HG03520 (cell line): Measurements from ENCODE around the gene OVOL1.
"Not testable (repeated sequence)": the region's sequence is repeated elsewhere in the genome, so short reads cannot be mapped to it uniquely, and the experiment has no call there.

Source experiments
- ATAC-seq: cut with Tn5 transposase; IDR thresholded peaks from one replicate; pipeline ENCODE4 v1.9.1; 2021; ENCODE audit warnings: mild to moderate bottlenecking, moderate library complexity; ENCODE audit not compliant: unreplicated experiment

The OVOL1 gene

DNA sequence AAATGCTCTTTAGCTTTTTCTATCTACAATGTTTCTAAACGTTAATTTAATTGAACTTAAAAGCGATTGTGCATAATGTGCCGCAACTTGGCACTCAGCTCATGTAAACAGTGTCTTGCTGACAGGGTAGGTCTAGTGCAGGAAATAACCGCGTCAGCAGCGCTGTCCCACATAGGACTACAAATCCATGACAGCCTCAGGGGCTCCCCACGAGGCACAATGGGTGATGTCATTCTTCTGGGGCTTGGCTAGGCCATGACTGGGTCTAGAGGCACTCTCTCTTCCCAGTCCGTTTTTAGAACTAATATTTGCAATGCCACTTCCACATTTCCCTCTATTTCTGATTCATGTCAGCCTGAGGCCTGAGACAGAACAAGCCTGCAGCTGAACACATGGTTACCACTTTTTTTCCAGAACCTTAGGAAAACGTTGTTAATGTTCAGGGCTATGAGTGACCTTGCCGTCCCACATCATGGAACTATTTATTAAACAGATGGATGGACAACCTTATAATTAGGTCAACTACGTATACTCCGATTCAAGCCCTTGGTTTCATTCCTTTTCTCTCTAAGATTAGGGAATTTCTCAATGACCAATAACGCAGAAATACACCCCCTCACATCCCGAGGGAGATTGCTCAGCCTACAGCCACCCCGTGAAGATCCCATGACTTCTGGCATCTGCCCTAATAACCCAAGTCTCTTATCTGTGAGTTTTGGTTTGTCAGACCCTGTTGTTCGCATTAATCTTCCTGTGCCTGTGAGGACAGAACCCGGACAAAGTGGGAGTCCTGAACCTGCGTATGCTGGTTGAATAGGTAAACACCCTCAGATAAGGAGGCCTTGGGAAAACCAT, 27.5 kb downstream of the OVOL1 start:
- ATAC-seq: no peak

DNA sequence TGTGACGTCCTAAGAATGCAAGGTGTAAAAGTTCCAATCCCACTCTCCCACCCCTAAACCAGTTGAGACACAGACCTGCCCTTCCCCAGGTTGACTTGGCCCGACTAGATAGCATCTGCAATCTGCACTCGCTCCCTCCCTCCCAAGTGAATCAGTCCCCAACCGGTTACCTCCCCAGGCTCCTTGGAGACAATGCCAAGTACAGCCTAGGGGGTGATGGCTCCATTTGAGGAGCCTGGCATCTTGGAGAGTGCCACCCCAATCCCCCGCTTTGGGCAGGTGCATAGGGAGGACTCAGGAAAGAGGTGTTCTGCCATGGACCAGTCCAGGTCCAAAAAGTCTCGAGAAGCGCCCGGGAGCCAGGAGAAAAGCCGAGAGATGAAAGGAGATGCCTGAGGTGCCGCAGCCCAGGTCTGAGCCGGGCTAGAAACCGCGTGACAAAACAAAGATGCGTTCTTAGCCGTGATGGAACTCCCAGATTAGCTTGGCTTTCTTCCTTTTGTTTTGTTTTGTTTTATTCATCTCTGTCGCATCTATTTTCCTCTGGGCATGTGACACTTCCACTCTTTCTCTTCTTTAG, 28.2 kb downstream of the OVOL1 start:
- no peak for ATAC-seq

DNA sequence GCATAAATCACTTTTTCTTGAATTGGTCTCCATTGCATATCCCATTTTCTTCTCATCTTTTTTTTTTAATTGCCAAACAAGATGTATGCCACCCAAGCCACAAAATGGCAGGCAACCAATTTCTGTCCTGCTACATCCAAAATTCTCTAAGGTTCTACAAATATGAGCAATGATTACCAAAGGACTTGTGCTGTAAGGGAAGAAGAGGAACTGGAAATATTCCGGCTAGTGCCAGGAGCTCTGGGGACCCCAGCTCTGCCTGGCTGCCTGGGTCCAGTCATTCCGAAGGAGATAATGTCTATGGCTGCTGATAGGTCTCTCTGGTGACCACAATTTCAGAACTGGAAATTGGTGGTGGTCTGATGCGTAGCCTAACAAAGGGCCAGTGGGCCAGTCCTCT, 29.8 kb downstream of the OVOL1 start:
- no peak for ATAC-seq

DNA sequence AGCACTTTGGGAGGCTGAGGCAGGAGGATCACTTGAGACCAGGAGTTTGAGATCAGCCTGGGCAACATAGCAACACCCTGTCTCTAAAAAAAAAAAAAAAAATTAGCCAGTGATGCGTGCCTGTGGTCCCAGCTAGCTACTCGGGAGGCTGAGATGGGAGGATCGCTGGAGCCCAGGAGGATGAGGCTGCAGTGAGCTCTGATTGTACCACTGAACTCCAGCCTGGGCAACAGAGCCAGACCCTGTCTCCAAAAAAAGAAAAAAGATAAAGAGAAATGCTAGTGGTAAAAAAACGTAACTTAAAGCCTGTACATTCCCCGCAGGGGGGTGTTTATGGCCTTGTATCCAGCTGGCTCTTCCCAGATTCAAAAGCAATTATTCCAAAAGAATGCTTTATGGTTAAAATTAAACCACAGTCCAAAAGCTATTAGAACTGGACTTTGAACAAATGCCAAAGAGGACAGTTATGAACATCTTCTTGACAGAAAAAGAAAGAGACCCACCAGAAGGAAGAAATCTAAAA, 30.5 kb downstream of the OVOL1 start:
- no peak for ATAC-seq

DNA sequence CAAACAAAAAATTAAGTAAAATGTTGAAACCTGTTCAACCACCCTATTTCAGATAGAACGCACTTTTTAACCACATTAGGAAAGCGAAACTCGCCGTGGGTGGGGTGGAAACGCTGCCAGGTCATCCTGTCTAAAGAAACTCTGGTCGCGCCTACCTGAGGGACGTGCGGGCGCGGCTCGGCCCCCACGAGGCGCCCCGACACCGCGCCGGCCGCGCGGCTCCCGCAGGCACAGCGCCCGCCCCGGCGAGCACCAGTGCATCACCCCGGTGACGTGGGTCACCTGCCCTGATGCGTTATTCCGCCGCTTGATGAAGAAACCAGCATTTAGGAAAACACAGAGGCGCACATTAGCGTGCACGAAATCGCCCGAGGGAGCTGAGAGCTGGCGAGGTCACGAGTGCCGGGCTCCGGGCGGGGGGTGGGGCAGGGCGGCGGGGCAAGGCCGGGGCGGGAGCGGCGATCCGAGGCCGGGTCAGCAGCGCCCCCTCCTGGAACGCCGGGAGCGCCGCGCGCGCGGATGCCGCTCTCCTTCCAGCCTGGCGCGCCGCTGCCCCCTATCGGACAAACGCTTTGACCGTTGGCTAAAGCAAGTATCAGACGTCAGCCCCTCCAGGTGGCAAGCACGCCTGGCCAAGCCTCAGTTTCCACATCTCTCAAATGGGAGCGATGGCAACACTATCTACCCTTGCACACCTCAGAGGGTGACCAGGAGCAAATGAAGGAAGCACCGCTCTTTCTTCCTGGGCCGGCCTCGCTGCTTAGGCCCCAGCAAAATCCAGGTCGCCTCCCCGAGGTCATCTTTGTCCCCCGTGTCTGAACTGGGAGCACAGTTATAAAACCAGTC, 31.2 kb downstream of the OVOL1 start:
- ATAC-seq: peak; percentile 82

DNA sequence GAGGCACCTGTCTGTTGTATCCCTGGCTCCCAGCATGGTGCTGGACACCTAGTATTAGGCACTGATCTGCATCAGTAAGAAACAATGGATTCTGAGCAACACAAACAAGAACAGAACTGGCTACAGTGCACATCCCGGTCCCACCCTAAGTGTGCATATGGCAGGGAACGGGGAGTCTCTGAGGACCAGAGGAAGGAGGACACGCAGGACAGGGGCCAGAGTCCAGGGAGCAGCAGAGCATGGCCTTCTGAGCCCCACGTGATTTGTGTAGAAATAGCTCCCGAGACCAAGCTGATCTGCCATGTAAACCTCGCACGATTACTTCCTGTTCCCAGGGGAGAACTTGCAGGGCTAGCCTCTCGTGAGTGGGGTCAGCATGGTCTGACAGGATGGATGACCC, 34.2 kb downstream of the OVOL1 start:
- no peak for ATAC-seq

DNA sequence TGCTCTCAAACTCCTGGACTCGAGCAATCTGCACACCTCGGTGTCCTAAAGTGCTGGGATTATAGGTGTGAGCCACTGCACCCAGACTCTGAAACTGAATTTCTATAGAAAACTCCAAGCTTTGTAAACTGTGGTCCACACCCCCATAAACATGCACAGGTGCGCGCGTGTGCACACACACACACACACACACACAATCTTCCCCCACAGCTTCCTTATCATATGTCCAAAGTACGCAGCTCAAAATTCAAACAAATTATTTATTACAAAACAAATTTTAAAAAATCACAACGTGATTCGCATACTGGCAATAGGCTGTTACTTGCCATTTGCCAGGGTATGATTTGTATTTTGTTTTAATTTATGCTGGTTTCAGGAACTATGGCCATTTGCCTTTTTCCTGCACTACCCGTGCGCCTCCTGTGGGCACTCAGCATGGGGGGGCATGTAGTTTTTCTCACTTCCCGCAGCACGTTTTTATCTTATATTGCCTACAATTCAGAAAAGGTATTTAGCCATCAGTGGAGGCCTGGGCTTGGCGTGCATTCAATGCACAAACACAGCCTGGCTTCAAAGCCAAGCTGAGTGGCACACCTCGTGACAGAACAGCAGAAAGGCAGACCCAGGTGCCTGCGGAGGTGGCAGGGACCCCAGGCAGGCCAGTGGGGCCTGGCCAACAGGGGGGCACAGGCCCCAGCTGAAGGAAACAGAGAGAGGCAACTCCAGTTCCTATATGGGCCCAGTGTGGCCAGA, 36.1 kb downstream of the OVOL1 start:
- ATAC-seq: no peak

DNA sequence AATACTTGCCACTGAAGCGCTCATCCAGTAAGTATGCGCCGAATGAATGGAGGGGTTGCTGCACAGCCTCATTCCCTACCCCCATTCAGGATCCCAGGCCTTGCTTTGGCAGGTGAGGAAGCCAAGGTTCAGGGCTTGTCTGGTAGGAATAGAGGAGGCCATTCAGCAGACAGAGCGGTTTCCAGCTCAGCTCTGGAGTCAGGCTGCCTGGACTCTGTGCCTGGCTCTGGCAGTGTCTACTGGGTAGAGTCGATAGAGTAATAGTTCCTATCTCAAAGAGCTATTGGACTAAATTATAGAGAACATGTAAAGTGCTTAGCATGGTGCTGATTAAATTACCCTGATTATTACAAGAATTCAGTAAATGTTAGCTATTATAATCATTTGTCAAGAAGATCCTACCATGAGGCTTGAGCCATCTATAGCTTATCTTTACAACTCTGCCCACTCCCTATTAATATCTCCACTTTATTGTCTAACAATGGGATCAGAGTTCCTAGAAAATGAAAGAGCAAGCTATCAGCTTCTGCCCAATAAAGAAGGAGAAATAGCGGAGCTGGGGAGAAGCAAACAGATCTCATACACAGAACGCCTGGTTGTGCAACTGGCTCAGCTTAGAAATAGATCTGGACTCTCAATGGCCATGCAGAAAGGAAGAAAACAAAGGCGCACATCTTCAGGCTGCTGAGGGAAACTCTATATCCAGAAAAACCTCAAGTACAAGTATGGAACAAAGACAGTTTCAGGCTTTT, 40.3 kb downstream of the OVOL1 start:
- no peak for ATAC-seq

DNA sequence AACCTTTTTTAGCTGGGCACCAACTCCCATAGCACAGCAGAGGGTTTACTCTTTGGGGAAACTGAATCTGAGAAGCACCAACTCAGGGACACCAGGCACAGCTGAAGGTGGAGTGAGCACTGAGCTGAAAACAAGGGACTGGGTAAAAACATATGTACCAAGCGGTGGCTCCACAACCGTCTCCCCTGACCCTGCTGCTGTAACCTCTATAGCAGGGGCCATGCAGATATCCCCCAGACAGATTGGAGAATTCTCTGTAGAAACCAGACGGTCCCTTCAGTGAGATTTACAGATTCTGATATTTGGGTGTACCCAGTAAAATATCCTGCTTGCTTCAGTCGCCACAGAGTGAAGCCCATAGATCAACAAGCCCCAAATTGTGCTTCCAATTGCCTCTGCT, 42.6 kb downstream of the OVOL1 start:
- no peak for ATAC-seq

DNA sequence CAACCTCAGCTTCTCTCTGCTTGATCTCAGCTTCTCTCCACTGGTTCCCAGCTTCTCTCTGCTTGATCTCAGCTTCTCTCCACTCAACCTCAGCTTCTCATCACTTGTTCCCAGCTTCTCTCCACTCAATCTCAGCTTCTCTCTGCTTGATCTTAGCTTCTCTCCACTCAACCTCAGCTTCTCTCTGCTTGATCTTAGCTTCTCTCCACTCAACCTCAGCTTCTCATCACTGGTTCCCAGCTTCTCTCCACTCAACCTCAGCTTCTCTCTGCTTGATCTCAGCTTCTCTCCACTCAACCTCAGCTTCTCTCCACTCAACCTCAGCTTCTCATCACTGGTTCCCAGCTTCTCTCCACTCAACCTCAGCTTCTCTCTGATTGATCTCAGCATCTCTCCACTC, 45.4 kb downstream of the OVOL1 start:
- ATAC-seq: not testable (repeated sequence)

DNA sequence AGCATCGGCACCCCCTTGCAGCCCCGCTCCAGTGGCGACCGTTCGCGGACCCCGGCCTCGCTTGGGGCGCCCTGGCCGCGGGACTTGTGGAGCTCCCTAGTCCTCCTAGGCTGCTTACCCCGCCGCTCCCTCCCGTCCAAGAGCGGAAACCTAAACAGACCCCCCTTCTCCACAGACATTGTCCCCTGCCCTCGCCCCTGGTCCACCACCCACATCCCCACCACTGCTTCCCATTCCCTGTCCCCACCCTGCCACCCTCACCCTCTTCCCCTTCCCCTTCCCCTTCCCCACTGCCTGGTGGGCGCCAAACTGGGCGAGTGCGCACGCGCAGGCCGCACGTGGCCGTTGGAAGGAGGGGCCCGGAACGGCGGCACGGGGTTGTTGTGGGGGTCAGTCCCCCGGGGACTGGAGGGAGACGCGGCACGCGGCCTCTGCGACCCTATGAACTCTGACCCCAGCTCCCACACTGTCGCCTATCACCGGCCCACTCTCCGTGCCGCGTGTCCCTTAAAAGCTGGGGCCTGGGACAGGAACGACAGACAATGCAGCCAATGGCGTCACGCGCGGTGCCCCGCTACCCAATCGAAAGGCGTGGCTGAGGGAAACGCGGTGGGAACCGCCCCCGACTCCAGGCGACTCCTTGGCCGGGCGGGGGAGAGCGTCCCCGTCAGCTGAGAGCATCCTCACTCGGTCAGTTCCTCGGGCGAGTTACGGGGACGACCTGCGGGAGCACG, 46.6 kb downstream of the OVOL1 start, which contains the start of gene SNX32:
SNX32 (plus strand) TSS at position 667 of the 734 bp plus-strand sequence. CDS start 103 bp downstream, outside the sequence.
- peak; percentile 85 for ATAC-seq

DNA sequence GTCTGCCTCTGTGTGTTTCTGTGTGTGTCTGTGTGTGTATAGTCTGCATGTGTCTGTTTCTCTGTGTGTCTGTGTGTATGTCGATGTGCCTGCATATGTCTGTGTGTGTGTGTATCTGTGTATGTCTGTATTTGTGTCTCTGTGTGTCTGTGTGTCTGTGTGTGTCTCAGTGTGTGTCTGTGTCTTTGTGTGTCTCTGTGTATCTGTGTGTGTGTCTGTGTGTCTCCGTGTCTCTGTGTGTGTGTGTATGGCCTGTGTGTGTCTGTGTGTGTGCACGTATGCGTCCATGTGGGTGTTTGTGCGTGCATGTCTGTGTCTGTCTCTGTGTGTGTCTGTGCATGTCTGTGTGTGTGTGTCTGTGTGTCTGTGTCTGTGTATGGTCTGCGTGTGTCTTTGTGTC, 47.3 kb downstream of the OVOL1 start:
- no peak for ATAC-seq

DNA sequence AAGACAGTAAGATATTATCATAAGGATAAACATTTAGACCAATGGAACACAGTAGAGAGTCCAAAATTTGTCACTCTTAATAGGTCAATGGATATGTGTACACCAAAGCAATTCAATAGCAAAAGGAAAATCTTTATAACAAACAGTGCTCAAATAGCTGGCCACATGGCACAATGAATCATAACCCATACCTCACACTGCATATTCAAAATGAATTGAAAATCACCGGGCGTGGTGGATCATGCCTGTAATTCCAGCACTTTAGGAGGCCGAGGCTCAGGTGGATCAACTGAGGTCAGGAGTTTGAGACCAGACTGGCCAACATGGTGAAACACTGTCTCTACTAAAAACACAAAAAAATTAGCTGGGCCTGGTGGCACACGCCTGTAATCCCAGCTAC, 55.3 kb downstream of the OVOL1 start:
- ATAC-seq: no peak

DNA sequence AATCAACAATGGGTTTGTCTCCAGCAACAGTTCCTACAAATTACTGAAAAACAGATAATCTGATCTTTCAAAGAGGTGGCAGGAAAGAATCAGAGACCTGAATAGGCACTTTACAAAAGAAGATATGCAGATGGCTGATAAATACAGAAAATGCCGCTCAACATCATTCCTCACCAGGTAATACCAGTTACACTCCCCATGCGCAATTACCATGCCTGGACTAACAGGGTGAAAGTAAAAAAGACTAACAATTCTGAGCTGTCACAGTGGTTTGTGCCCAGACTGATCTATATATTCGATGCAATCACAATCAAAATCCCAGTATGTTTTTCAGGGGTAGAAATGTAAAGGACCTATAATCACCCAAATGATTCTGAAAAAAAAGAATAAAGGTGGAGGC, 56.9 kb downstream of the OVOL1 start:
- no peak for ATAC-seq

DNA sequence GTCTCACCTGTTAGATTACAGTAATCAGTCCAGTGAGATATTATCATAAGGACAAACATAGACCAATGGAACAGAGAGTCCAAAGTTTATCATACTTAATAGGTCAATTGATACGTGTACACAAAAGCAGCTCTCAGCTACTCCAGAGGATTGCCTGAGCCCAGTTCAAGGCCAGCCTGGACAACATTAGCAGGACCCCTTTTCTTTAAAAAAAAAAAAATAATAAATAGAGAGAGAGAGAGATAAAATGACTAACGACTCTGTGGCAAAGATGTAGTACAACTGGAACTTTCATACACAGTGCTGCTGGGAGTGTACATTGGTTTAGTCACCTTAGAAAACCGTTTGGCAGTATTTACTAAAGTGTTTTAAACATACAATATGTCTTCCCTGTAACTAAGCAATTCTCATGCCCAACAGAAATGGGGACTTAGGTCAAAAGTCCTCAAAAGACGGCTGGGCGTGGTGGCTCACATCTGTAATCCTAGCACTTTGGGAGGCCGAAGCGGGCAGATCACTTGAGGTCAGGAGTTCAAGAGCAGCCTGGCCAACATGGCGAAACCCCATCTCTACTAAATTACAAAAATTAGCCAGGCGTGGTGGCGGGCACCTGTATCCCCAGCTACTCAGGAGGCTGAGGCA, 57.5 kb downstream of the OVOL1 start:
- no peak for ATAC-seq
